Osteoblast (primary cell): ENCODE results near the gene MICB. TPM values are rescaled to one million over a fixed set of nuclear protein-coding genes. Genes with fewer than 3 reads are reported as not detected.

ENCODE experiments used
- DNase-seq: peaks from one replicate; pipeline ENCODE4 v3.0.0; 2011; ENCODE audit warnings: low spot score, mixed read lengths; ENCODE audit not compliant: insufficient read length; ENCODE audit errors: missing footprints
- H2AFZ ChIP-seq: 2 replicates; pipeline ENCODE4 v1.6.0; 2011; ENCODE audit warnings: mild to moderate bottlenecking, low read length
- H3K27ac ChIP-seq: 2 replicates; pipeline ENCODE4 v1.5.1; 2011; ENCODE audit warnings: mild to moderate bottlenecking, low read depth, low read length, moderate library complexity
- H3K27me3 ChIP-seq: 2 replicates; pipeline ENCODE4 v1.6.0; 2012; ENCODE audit warnings: mild to moderate bottlenecking, control low read depth, inconsistent platforms, low read length, moderate library complexity; ENCODE audit not compliant: insufficient read depth
- H3K36me3 ChIP-seq: 2 replicates; pipeline ENCODE4 v1.5.1; 2011; ENCODE audit warnings: mild to moderate bottlenecking, low read length, control low read depth, moderate library complexity; ENCODE audit not compliant: insufficient read depth
- H3K4me1 ChIP-seq: 2 replicates; pipeline ENCODE4 v1.5.1; 2011; ENCODE audit warnings: mild to moderate bottlenecking, low read length, control low read depth, moderate library complexity; ENCODE audit not compliant: insufficient read depth
- H3K4me2 ChIP-seq: 2 replicates; pipeline ENCODE4 v1.6.0; 2011; ENCODE audit warnings: mild to moderate bottlenecking, low read length; ENCODE audit not compliant: insufficient read depth
- H3K4me3 ChIP-seq: fragments of 200-600 bp; sonication (generic); 3 replicates; pipeline ENCODE4 v1.5.1; 2012; ENCODE audit warnings: mild to moderate bottlenecking, low read length, inconsistent platforms; ENCODE audit not compliant: insufficient read depth
- H3K79me2 ChIP-seq: 2 replicates; pipeline ENCODE4 v1.6.0; 2012; ENCODE audit warnings: mild to moderate bottlenecking, low read length, control low read depth, inconsistent platforms; ENCODE audit not compliant: insufficient read depth
- H3K9me3 ChIP-seq: 2 replicates; pipeline ENCODE4 v1.5.1; 2011; ENCODE audit warnings: low read depth, low read length, control low read depth
- H4K20me1 ChIP-seq: 2 replicates; pipeline ENCODE4 v1.6.0; 2012; ENCODE audit warnings: mild to moderate bottlenecking, low read length, control low read depth; ENCODE audit not compliant: insufficient read depth
- small RNA-seq: library from RNA; depleted of rRNA; stranded (forward); fragments of <200 nt; gene quantifications from one replicate; pipeline ENCODE3, GENCODE V24; 2012
- total RNA-seq: library from RNA; depleted of rRNA; stranded (reverse); fragments of >200 nt; gene quantifications from 2 replicates; pipeline ENCODE4 v1.2.3, GENCODE V29; 2012
- TF ChIP-seq, protein P1 (sequence below): IDR thresholded peaks from 2 replicates; pipeline ENCODE4 v1.5.1; 2011; ENCODE audit warnings: mild to moderate bottlenecking, low read depth, low read length, moderate library complexity; ENCODE audit errors: extremely low read depth

The MICB gene
- total RNA-seq, 1 donor, result 14.1 TPM

DNA sequence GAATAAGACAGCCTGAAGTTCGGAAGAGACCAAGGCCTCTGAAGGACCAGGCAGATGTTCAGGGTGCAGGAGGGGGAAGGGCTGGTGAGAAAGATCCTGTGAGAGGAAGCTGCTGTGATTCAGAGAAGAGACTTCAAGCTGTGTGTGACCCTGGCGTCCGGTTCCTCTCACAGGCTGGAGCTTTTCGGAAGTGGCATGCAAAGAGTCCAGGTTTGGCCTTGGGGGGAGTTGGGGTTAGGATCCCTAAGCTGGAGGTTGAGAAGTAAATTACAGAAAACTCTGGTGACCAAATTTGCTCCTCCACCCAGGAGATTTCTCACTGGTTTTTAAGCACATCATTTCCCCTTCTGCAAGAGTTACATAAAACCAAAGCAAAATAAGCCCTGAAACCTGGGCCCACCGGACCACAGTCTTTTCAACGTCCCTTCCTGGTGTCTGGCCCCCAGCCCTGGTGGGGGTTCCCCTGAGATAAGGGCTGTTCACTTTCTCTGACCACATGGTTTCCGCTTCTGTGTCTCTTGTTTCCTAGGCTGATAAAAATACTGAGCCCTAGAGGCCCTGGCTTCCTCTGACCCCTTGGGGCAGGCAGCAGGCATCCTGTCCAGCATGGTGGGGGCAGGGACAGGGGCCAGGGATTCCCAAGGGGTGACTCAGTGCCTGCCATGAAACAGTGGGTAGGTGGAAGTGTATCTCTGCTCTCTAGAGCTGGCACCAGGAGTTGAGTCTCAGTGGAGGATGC is 62.2 kb downstream of the MICB start:
- H3K4me2 ChIP-seq, result peak overlapping the region; percentile 44
- H3K4me1 ChIP-seq, result peaks cover 36% of the 10 kb centered on the region
- H3K36me3 ChIP-seq, result peaks cover 8% of the 10 kb centered on the region
- H3K27ac ChIP-seq, result peak overlapping the region; percentile 64
- DNase-seq, result peak; percentile 83
- no peaks in the 10 kb centered on the region for H3K27me3 ChIP-seq
- no peaks in the 10 kb centered on the region for H4K20me1 ChIP-seq
- H3K79me2 ChIP-seq, result peaks cover 5% of the 10 kb centered on the region
- no peak overlapping the region for H3K4me3 ChIP-seq
- H2AFZ ChIP-seq, result no peak overlapping the region
- no peaks in the 10 kb centered on the region for H3K9me3 ChIP-seq
- TF ChIP-seq, protein P1, sequence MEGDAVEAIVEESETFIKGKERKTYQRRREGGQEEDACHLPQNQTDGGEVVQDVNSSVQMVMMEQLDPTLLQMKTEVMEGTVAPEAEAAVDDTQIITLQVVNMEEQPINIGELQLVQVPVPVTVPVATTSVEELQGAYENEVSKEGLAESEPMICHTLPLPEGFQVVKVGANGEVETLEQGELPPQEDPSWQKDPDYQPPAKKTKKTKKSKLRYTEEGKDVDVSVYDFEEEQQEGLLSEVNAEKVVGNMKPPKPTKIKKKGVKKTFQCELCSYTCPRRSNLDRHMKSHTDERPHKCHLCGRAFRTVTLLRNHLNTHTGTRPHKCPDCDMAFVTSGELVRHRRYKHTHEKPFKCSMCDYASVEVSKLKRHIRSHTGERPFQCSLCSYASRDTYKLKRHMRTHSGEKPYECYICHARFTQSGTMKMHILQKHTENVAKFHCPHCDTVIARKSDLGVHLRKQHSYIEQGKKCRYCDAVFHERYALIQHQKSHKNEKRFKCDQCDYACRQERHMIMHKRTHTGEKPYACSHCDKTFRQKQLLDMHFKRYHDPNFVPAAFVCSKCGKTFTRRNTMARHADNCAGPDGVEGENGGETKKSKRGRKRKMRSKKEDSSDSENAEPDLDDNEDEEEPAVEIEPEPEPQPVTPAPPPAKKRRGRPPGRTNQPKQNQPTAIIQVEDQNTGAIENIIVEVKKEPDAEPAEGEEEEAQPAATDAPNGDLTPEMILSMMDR, result no peak

DNA sequence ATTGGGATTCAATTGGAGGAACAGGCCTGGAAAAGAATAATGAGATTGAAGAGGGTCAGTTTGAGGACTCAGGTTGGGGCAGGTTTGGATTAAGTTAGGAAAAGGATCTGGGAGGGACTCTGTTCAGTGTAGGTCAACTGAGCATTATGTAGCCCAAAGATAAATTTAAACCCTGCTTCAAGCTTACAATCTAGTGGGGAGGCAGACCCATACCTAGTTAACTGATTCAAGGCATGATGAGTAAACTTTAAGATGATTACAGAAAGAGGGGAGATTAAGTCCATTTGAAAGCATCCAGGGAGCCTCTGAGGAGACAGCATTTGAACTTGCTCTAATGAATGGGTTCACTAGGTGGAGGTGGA is 62.7 kb downstream of the MICB start:
- no peaks in the 10 kb centered on the region for H4K20me1 ChIP-seq
- H2AFZ ChIP-seq, result no peak overlapping the region
- peak overlapping the region; percentile 44 for H3K4me2 ChIP-seq
- no peak overlapping the region for H3K27ac ChIP-seq
- H3K27me3 ChIP-seq, result no peaks in the 10 kb centered on the region
- H3K4me3 ChIP-seq, result no peak overlapping the region
- peaks cover 5% of the 10 kb centered on the region for H3K79me2 ChIP-seq
- DNase-seq, result no peak
- peaks cover 8% of the 10 kb centered on the region for H3K36me3 ChIP-seq
- peaks cover 36% of the 10 kb centered on the region for H3K4me1 ChIP-seq
- TF ChIP-seq, protein P1, result no peak
- no peaks in the 10 kb centered on the region for H3K9me3 ChIP-seq

Small RNA genes lying within 50 kb of the gene (small RNA-seq; reads per million reads assigned to genes)
- gene AL663061.1 (not detected), gene RF00019 (not detected), gene SNORD117 (410 reads per million, percentile 98 among the genes with 10 or more reads in this experiment), gene SNORD84 (not detected)

Other genes with a start within 250 kb of the MICB start
- gene HLA-C, start 226.1 kb upstream of the MICB start, total RNA-seq, result 477 and 489 TPM in 2 replicates
- gene HLA-B, start 141.0 kb upstream of the MICB start, total RNA-seq, result 455 and 510 TPM in 2 replicates
- gene MICA, start 94.5 kb upstream of the MICB start, total RNA-seq, result 31.1 and 40.1 TPM in 2 replicates
- not detected in 2 replicates for gene MCCD1, start 30.8 kb downstream of the MICB start, total RNA-seq
- gene DDX39B, start 43.9 kb downstream of the MICB start, total RNA-seq, result 240 and 262 TPM in 2 replicates
- gene ATP6V1G2, start 48.5 kb downstream of the MICB start, total RNA-seq, result 2.2 and 2.9 TPM in 2 replicates
- gene NFKBIL1, start 49.5 kb downstream of the MICB start, total RNA-seq, result 43.6 and 56.8 TPM in 2 replicates
- not detected in 2 replicates for gene LTA, start 74.1 kb downstream of the MICB start, total RNA-seq
- not detected in 2 replicates for gene TNF, start 77.4 kb downstream of the MICB start, total RNA-seq
- gene LTB, start 84.3 kb downstream of the MICB start, total RNA-seq, result 0.29 TPM in 1 of 2 replicates, not detected in the other
- gene LST1, start 88.1 kb downstream of the MICB start, total RNA-seq, result 0.29 TPM in 1 of 2 replicates, not detected in the other
- not detected in 2 replicates for gene NCR3, start 94.9 kb downstream of the MICB start, total RNA-seq
- 0.36 TPM in 1 of 2 replicates, not detected in the other for gene AIF1, start 117.1 kb downstream of the MICB start, total RNA-seq
- 49.2 and 52.2 TPM in 2 replicates for gene PRRC2A, start 122.6 kb downstream of the MICB start, total RNA-seq
- gene BAG6, start 154.5 kb downstream of the MICB start, total RNA-seq, result 175 and 183 TPM in 2 replicates
- gene APOM, start 157.7 kb downstream of the MICB start, total RNA-seq, result 1.1 and 1.2 TPM in 2 replicates
- gene C6orf47, start 162.6 kb downstream of the MICB start, total RNA-seq, result 21.2 and 21.7 TPM in 2 replicates
- 22.1 and 23.9 TPM in 2 replicates for gene GPANK1, start 166.9 kb downstream of the MICB start, total RNA-seq
- 124 and 150 TPM in 2 replicates for gene CSNK2B, start 167.9 kb downstream of the MICB start, total RNA-seq
- gene LY6G5B, start 171.8 kb downstream of the MICB start, total RNA-seq, result 4.1 and 5.4 TPM in 2 replicates
- gene LY6G5C, start 182.9 kb downstream of the MICB start, total RNA-seq, result 0.59 and 0.72 TPM in 2 replicates
- gene ABHD16A, start 205.2 kb downstream of the MICB start, total RNA-seq, result 41.0 and 43.4 TPM in 2 replicates
- not detected in 2 replicates for gene LY6G6F, start 208.7 kb downstream of the MICB start, total RNA-seq
- not detected in 2 replicates for gene LY6G6D, start 217.2 kb downstream of the MICB start, total RNA-seq
- not detected in 2 replicates for gene LY6G6C, start 223.6 kb downstream of the MICB start, total RNA-seq
- not detected in 2 replicates for gene MPIG6B, start 225.2 kb downstream of the MICB start, total RNA-seq
- gene DDAH2, start 231.2 kb downstream of the MICB start, total RNA-seq, result 96.6 and 97.5 TPM in 2 replicates
- 502 and 581 TPM in 2 replicates for gene CLIC1, start 238.4 kb downstream of the MICB start, total RNA-seq
- 12.4 and 13.0 TPM in 2 replicates for gene MSH5, start 241.9 kb downstream of the MICB start, total RNA-seq